ENCODE results near the gene MBOAT7.

MBOAT7 gene

GRCh38 chr19:54127688-54128440 is 61.5 kb downstream of the MBOAT7 start:
- H3K27ac Mint-ChIP-seq, result no peak overlapping the region
- H3K4me1 Mint-ChIP-seq, result no peaks in the 10 kb centered on the region
- DNase-seq, result no peak

GRCh38 chr19:54125713-54126112 is 63.7 kb downstream of the MBOAT7 start:
- Mint-ChIP-seq H3K27me3 (ENCODE audit: low read depth, poor library complexity) (no peaks in the 10 kb centered on the region), H3K36me3 (ENCODE audit: low read depth) (peaks cover 36% of the 10 kb centered on the region), H3K27ac (no peak overlapping the region), H3K9me3 (no peaks in the 10 kb centered on the region), H3K4me1 (no peaks in the 10 kb centered on the region), H3K4me3 (no peak overlapping the region)
- no peak for DNase-seq
- TF ChIP-seq CTCF (IDR thresholded peaks at IDR 0.05), result no peak

More at GRCh38 chr19:54127688-54128440, 61.5 kb downstream of the MBOAT7 start:
- Mint-ChIP-seq H3K9me3 (no peaks in the 10 kb centered on the region), H3K4me3 (no peak overlapping the region), H3K27me3 (ENCODE audit: low read depth, poor library complexity) (no peaks in the 10 kb centered on the region), H3K36me3 (ENCODE audit: low read depth) (peaks cover 22% of the 10 kb centered on the region)
- TF ChIP-seq CTCF (IDR thresholded peaks at IDR 0.05), result no peak

- no peak overlapping the region for H3K27ac Mint-ChIP-seq
- no peak for TF ChIP-seq CTCF (IDR thresholded peaks at IDR 0.05)
- no peaks in the 10 kb centered on the region for H3K27me3 Mint-ChIP-seq (ENCODE audit: low read depth, poor library complexity)
- no peaks in the 10 kb centered on the region for H3K4me1 Mint-ChIP-seq
- no peaks in the 10 kb centered on the region for H3K9me3 Mint-ChIP-seq
- peaks cover 43% of the 10 kb centered on the region for H3K36me3 Mint-ChIP-seq (ENCODE audit: low read depth)
- no peak for DNase-seq
- no peak overlapping the region for H3K4me3 Mint-ChIP-seq
These were observed 65.0 kb downstream of the MBOAT7 start for GRCh38 chr19:54124393-54124792.

GRCh38 chr19:54123682-54124081 is 65.7 kb downstream of the MBOAT7 start:
- H3K9me3 Mint-ChIP-seq, result no peaks in the 10 kb centered on the region
- H3K27me3 Mint-ChIP-seq (ENCODE audit: low read depth, poor library complexity), result no peaks in the 10 kb centered on the region
- H3K4me1 Mint-ChIP-seq, result no peaks in the 10 kb centered on the region
- H3K27ac Mint-ChIP-seq, result no peak overlapping the region
- no peak overlapping the region for H3K4me3 Mint-ChIP-seq
- no peak for TF ChIP-seq CTCF (IDR thresholded peaks at IDR 0.05)
- peaks cover 45% of the 10 kb centered on the region for H3K36me3 Mint-ChIP-seq (ENCODE audit: low read depth)
- no peak for DNase-seq
